Peyer's patch (tissue), 4 donors: ENCODE results near the gene TMEM234. TPM values are rescaled to one million over a fixed set of nuclear protein-coding genes. Genes with fewer than 3 reads are reported as not detected.
A peak's percentile ranks its signal among the peaks of the same experiment; 100 is the strongest.

Experiments used
- DNase-seq, 3 donors: peaks; one replicate each; pipeline ENCODE4 v3.0.0-alpha.2; 2017 to 2019
- H3K27ac ChIP-seq, 4 donors: fragments of 200-600 bp; sonication (generic); one replicate each; pipeline ENCODE4 v1.5.1; 2016 to 2019
- H3K27me3 ChIP-seq, 2 donors: fragments of 200-600 bp; sonication (generic); one replicate each; pipeline ENCODE4 v1.5.1; 2019
- H3K36me3 ChIP-seq, 3 donors: fragments of 200-600 bp; sonication (generic); one replicate each; pipeline ENCODE4 v1.5.1; 2016 to 2019
- H3K4me1 ChIP-seq, 4 donors: fragments of 200-600 bp; sonication (generic); one replicate each; pipeline ENCODE4 v1.5.1; 2016 to 2019
- H3K4me3 ChIP-seq, 4 donors: fragments of 200-600 bp; sonication (generic); 1 replicate in 3 of 4; 2 replicates in 1 of 4; pipeline ENCODE4 v1.5.1; 2016 to 2019; ENCODE audit warnings: mild to moderate bottlenecking in 1 of 4
- H3K9me3 ChIP-seq, 4 donors: fragments of 200-600 bp; sonication (generic); one replicate each; pipeline ENCODE4 v1.5.1; 2016 to 2019; ENCODE audit warnings: mild to moderate bottlenecking in 1 of 4
- POLR2A ChIP-seq, 2 donors: fragments of 450-650 bp; IDR thresholded peaks; one replicate each; pipeline ENCODE4 v1.5.1; 2017; ENCODE audit warnings: antibody characterized with exemption in 2 of 2, mild to moderate bottlenecking in 2 of 2, moderate library complexity in 2 of 2
- total RNA-seq, 4 donors: library from RNA; depleted of rRNA; stranded (reverse); fragments of >200 nt; gene quantifications; one replicate each; pipeline ENCODE4 v1.1.0, GENCODE V29; 2016
- TF ChIP-seq, protein P1 (sequence below), 6 experiments: fragments of 450-650 bp in 4 of 6; fragments of 200-600 bp in 2 of 6; sonication (generic) in 1 of 6; IDR thresholded peaks; one replicate each; pipeline ENCODE4 v1.5.1; 2017 to 2019; ENCODE audit warnings: antibody characterized with exemption in 6 of 6, mild to moderate bottlenecking in 3 of 6, moderate library complexity in 1 of 6

Gene TMEM234
- total RNA-seq, 4 donors from 2014 or later, result 15.9 to 47.0 (median 25.4) TPM

GRCh38 chr1:32208891-32209328 is 13.2 kb downstream of the TMEM234 start, which contains the start of gene DCDC2B:
Gene DCDC2B, plus strand, starts transcription at chr1:32209089. Its CDS starts 5 bp downstream, at chr1:32209094.
- TF ChIP-seq POLR2A (IDR thresholded peaks at IDR 0.05), result no peak
- TF ChIP-seq, protein P1, sequence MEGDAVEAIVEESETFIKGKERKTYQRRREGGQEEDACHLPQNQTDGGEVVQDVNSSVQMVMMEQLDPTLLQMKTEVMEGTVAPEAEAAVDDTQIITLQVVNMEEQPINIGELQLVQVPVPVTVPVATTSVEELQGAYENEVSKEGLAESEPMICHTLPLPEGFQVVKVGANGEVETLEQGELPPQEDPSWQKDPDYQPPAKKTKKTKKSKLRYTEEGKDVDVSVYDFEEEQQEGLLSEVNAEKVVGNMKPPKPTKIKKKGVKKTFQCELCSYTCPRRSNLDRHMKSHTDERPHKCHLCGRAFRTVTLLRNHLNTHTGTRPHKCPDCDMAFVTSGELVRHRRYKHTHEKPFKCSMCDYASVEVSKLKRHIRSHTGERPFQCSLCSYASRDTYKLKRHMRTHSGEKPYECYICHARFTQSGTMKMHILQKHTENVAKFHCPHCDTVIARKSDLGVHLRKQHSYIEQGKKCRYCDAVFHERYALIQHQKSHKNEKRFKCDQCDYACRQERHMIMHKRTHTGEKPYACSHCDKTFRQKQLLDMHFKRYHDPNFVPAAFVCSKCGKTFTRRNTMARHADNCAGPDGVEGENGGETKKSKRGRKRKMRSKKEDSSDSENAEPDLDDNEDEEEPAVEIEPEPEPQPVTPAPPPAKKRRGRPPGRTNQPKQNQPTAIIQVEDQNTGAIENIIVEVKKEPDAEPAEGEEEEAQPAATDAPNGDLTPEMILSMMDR (IDR thresholded peaks at IDR 0.05), result no peak
- H3K4me1 ChIP-seq, result peaks cover 0 to 26% (median 10%) of the 10 kb centered on the region in 4 donors

GRCh38 chr1:32208469-32208868 is 13.7 kb downstream of the TMEM234 start:
- no peak for DNase-seq
- Histone ChIP-seq H3K27me3 (no peaks in the 10 kb centered on the region), H3K4me3 (no peak overlapping the region), H3K27ac (peak overlapping the region in 3 of 4 donors; percentile 1 to 85 (median 69)), H3K4me1 (peaks cover 0 to 26% (median 10%) of the 10 kb centered on the region in 4 donors), H3K9me3 (no peaks in the 10 kb centered on the region), H3K36me3 (no peaks in the 10 kb centered on the region)
- no peak for TF ChIP-seq POLR2A (IDR thresholded peaks at IDR 0.05)
- TF ChIP-seq, protein P1 (IDR thresholded peaks at IDR 0.05), result no peak

More at GRCh38 chr1:32208891-32209328, 13.2 kb downstream of the TMEM234 start, which contains the start of gene DCDC2B:
- DNase-seq, result peak in 2 of 3 donors; percentile 90 to 92
- H3K4me3 ChIP-seq, result no peak within 1 kb of the TSS
- H3K9me3 ChIP-seq, result no peaks in the 10 kb centered on the region
- peak within 1 kb of the TSS in 3 of 4 donors; percentile 10 to 85 (median 69) for H3K27ac ChIP-seq
- H3K27me3 ChIP-seq, result no peaks in the 10 kb centered on the region
- H3K36me3 ChIP-seq, result no peaks in the 10 kb centered on the region

DNA sequence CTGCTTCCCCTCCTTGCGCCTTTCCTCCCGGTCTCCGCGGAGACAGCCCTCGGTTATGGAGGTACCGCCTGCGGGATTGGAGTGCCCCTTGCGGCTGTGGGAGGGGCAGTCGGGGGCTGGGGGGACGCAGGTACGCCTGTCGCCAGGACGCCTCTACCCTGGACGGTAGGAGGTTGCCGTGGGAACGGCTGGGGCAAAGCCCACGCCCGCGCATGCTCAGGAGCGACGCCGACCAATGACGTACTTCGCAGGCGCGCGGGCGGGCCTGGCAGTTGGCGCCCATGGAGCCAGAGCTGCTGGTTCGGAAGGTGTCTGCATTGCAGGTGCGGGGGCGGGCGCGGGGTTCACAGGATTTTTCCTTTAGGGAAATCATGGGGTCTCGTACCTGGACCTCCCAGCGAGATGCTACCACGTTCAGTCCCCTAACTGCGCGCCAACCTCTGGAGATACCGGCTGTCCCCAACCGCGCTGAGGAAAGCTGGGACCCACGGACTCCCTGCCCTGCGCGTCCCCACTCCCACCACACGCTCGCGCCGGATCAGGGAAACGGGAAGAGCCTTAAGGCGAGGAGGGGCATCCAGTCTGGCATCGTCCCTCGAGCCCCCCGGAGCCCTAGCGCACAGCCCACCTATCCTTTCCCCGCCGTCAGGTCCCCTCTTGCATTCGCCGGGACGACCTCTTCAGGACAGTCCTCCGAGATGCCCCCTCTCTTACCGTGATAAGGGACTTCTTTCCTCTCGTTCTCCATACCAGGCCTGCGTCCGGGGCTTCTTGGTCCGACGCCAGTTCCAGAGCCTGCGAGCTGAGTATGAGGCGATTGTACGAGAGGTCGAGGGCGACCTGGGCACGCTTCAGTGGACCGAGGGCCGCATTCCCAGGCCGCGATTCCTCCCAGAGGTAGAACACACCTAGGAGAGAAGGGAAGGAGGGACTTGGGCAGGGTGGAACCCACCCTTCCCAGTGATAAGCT is 16.5 kb downstream of the TMEM234 start, which contains the start of gene IQCC:
IQCC (plus strand) TSS at position 271 of the 970 bp plus-strand sequence; CDS start at position 282, 11 bp downstream.
- H3K27ac ChIP-seq, result peak within 1 kb of the TSS in 2 of 4 donors; percentile 58 to 61
- H3K4me1 ChIP-seq, result peaks cover 0 to 41% (median 15%) of the 10 kb centered on the region in 4 donors
- H3K4me3 ChIP-seq, result peak within 1 kb of the TSS; percentile 55 to 64 (median 56)
- peak; percentile 79 to 93 (median 91) for DNase-seq
- TF ChIP-seq POLR2A (IDR thresholded peaks at IDR 0.05), result peak; percentile 33 to 45
- TF ChIP-seq, protein P1 (IDR thresholded peaks at IDR 0.05), result no peak
- H3K9me3 ChIP-seq, result no peaks in the 10 kb centered on the region
- no peaks in the 10 kb centered on the region for H3K36me3 ChIP-seq
- H3K27me3 ChIP-seq, result no peaks in the 10 kb centered on the region

DNA sequence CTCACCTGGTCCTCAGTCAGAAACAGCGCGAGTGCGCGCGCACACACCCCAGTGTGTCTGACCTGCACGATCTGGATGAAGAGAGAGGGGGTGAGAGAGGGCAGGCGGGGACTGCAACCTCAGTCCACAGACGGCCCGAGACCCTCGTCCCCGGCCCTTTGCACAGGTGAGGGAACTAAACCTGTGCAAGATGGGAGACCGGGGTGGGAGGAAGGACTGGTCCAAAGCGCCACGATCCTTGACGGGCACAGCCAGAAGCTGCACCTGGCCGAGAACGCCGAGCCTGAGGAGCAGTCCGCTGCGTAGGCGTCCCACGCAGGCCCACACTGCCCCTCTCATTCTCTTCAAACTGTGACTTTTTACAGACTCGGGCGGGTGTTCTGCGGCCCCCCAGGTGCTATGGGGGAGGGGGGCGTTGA is 17.2 kb downstream of the TMEM234 start:
- DNase-seq, result no peak
- peaks cover 0 to 43% (median 15%) of the 10 kb centered on the region in 4 donors for H3K4me1 ChIP-seq
- no peaks in the 10 kb centered on the region for H3K9me3 ChIP-seq
- H3K4me3 ChIP-seq, result peak overlapping the region; percentile 55 to 64 (median 56)
- no peaks in the 10 kb centered on the region for H3K36me3 ChIP-seq
- TF ChIP-seq POLR2A (IDR thresholded peaks at IDR 0.05), result no peak
- TF ChIP-seq, protein P1 (IDR thresholded peaks at IDR 0.05), result no peak
- no peaks in the 10 kb centered on the region for H3K27me3 ChIP-seq
- peak overlapping the region in 2 of 4 donors; percentile 58 to 61 for H3K27ac ChIP-seq

DNA sequence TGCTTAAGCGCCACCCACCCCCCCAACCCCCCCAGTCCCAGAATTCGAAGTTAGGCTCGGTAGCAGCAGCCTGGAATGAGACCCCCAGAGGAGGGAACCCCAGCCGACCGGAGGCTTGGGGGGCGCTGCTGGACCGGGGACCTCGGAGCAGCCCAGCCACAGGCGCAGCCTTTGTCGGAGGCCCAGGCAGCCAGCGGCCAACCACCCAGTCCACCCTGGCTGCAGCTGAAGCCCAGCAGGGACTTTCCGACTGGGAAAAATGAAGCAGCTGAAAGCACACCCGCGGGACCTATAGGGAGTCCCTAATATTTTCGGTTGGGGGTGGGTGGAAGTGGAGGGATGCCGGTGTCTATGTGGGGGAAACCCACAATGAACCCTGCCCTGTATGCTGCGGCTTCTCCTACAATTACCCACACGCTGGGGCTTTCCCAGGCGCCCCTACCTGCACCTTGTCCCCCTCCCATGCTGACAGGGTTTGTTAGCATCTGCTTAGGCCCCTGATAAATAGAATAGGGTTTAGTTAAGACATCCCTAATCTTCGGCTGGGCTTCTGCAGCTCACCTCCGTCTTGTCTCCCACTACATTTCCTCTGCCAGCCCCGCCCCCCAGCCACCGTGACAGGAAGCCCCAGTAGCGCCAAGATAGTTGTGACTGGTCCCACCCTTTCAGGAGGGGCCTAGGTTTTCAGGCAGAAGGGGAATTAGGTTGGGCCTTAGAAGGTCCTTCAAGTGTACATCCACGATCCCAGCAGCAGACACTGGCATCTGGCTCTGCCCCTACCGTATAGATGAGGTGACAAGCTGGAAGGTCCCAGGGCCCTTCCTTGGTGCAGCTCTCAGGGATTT is 20.9 kb downstream of the TMEM234 start:
- H3K27ac ChIP-seq, result peak overlapping the region; percentile 45 to 78 (median 74)
- no peaks in the 10 kb centered on the region for H3K27me3 ChIP-seq
- peaks cover 0 to 37% (median 14%) of the 10 kb centered on the region in 4 donors for H3K4me1 ChIP-seq
- H3K36me3 ChIP-seq, result peaks cover 0 to 21% (median 0%) of the 10 kb centered on the region in 3 donors
- TF ChIP-seq, protein P1 (IDR thresholded peaks at IDR 0.05), result peak in 1 of 6 experiments; percentile 7
- TF ChIP-seq POLR2A (IDR thresholded peaks at IDR 0.05), result no peak
- DNase-seq, result peak; percentile 67 to 96 (median 93)
- peak overlapping the region; percentile 37 to 73 (median 62) for H3K4me3 ChIP-seq
- H3K9me3 ChIP-seq, result no peaks in the 10 kb centered on the region
